OCI-LY7 (cell line): ENCODE data around the gene KRT86. TPM values are rescaled to one million over a fixed set of nuclear protein-coding genes. Genes with fewer than 3 reads are reported as not detected.

Source experiments
- BruUV-seq: library from RNA; stranded (reverse); fragments of 400-500 nt; replicated peaks from 2 replicates; lab custom pipeline; 2021; lab: Mats Ljungman, UMichigan
- CTCF ChIA-PET: fragments of 300-600 bp; sonication (Branson Sonifier 250); formaldehyde crosslinking; loops from one replicate; lab custom pipeline; 2022; ENCODE audit warnings: antibody characterized with exemption; ENCODE audit not compliant: unreplicated experiment; lab: Charles Lee
- POLR2A ChIA-PET: fragments of 300-600 bp; sonication (Branson Sonifier 250); formaldehyde crosslinking; loops from one replicate; lab custom pipeline; 2022; ENCODE audit warnings: antibody characterized with exemption; lab: Charles Lee
- DNase-seq: peaks from one replicate; pipeline ENCODE4 v3.0.0-alpha.2; 2015; ENCODE audit warnings: low spot score
- H2AFZ ChIP-seq: fragments of 200-600 bp; sonication (generic), shearing (Covaris generic); 2 replicates; pipeline ENCODE4 v1.6.1; 2014; ENCODE audit warnings: mild to moderate bottlenecking, antibody characterized with exemption, low read length, moderate library complexity
- H3K27ac ChIP-seq: fragments of 200-600 bp; sonication (generic); 2 replicates; pipeline ENCODE4 v1.5.1; 2014; ENCODE audit warnings: mixed run types, low read depth, mild to moderate bottlenecking, moderate library complexity, low read length, inconsistent platforms; ENCODE audit not compliant: poor library complexity, severe bottlenecking
- H3K36me3 ChIP-seq: fragments of 200-600 bp; sonication (generic); 2 replicates; pipeline ENCODE4 v1.6.1; 2014; ENCODE audit warnings: mild to moderate bottlenecking, antibody characterized with exemption, low read length, moderate library complexity, mixed read lengths; ENCODE audit not compliant: insufficient read depth
- H3K4me1 ChIP-seq: fragments of 200-600 bp; sonication (generic); 2 replicates; pipeline ENCODE4 v1.5.1; 2014; ENCODE audit warnings: mild to moderate bottlenecking, low read length; ENCODE audit not compliant: insufficient read depth, poor library complexity, severe bottlenecking
- H3K4me2 ChIP-seq: fragments of 200-600 bp; sonication (generic); 2 replicates; pipeline ENCODE4 v1.6.1; 2014; ENCODE audit warnings: mild to moderate bottlenecking, low read length
- H3K4me3 ChIP-seq: fragments of 200-600 bp; sonication (generic); 2 replicates; pipeline ENCODE4 v1.5.1; 2014; ENCODE audit warnings: mild to moderate bottlenecking, low read depth, low read length; ENCODE audit not compliant: poor library complexity, severe bottlenecking
- H3K79me2 ChIP-seq: fragments of 200-600 bp; sonication (generic); 2 replicates; pipeline ENCODE4 v1.6.1; 2016; ENCODE audit warnings: low read depth, mild to moderate bottlenecking, low read length, moderate library complexity, mixed read lengths; ENCODE audit not compliant: insufficient read depth
- H3K9me2 ChIP-seq: fragments of 200-600 bp; sonication (generic); 2 replicates; pipeline ENCODE4 v1.6.1; 2016; ENCODE audit warnings: mild to moderate bottlenecking, low read length, mixed read lengths; ENCODE audit not compliant: insufficient read depth
- H3K9me3 ChIP-seq: fragments of 200-600 bp; sonication (generic); 2 replicates; pipeline ENCODE4 v1.6.1; 2014; ENCODE audit warnings: mild to moderate bottlenecking, mixed run types, low read length, mixed read lengths
- H4K20me1 ChIP-seq: fragments of 200-600 bp; sonication (generic); 2 replicates; pipeline ENCODE4 v1.6.1; 2014; ENCODE audit warnings: mild to moderate bottlenecking, antibody characterized with exemption, low read length, moderate library complexity, mixed read lengths; ENCODE audit not compliant: insufficient read depth
- CTCF ChIP-seq: fragments of 200-600 bp; sonication (generic); conservative IDR thresholded peaks from 2 replicates; pipeline ENCODE4 v1.5.1; 2014; ENCODE audit warnings: mild to moderate bottlenecking, antibody characterized with exemption, low read length, moderate library complexity, mixed read lengths
- EZH2phosphoT487 ChIP-seq: fragments of 200-600 bp; sonication (generic); IDR thresholded peaks from 2 replicates; pipeline ENCODE4 v1.6.1; 2018; ENCODE audit warnings: low read depth, borderline replicate concordance, mild to moderate bottlenecking, mixed run types, antibody characterized with exemption, low read length, moderate library complexity, mixed read lengths
- intact Hi-C: fragments of 100-400 bp; cut with micrococcal nuclease; formaldehyde crosslinking; loops from one replicate; pipeline ENCODE4 v1.10.0; 2022; ENCODE audit not compliant: unreplicated experiment
- total RNA-seq, 2 experiments: library from RNA; depleted of rRNA in 1 of 2; stranded (reverse); fragments of >200 nt in 1 of 2; shearing (Covaris generic) in 1 of 2; gene quantifications; 2 replicates each; pipeline ENCODE4 v1.2.3, GENCODE V29; 2014 to 2022

KRT86 gene
- total RNA-seq, 2 experiments from 2014 or later = not detected

- Histone ChIP-seq H3K4me3 (no peak overlapping the region), H3K9me2 (no peaks in the 10 kb centered on the region), H2AFZ (no peak overlapping the region), H3K27ac (no peak overlapping the region), H4K20me1 (no peaks in the 10 kb centered on the region), H3K9me3 (no peaks in the 10 kb centered on the region), H3K79me2 (no peaks in the 10 kb centered on the region), H3K4me1 (peaks cover 2% of the 10 kb centered on the region), H3K4me2 (no peak overlapping the region), H3K36me3 (no peaks in the 10 kb centered on the region)
- ChIA-PET POLR2A (no interaction called here), CTCF (interaction anchor here (1.1 kb wide), 1 partner anchor 12 kb away, joined by 4 read pairs; no protein-coding TSS in a partner anchor)
- intact Hi-C loops = no loop called here
- TF ChIP-seq CTCF = no peak
- DNase-seq = no peak
- BruUV-seq = no TSS peak
These were observed 48.6 kb downstream of the KRT86 start for GRCh38 chr12:52323001-52323400.

GRCh38 chr12:52323416-52324152 lies 49.1 kb downstream of the KRT86 start:
- H3K79me2 ChIP-seq = no peaks in the 10 kb centered on the region

More at GRCh38 chr12:52323416-52324152, 49.1 kb downstream of the KRT86 start:
- Histone ChIP-seq H3K27ac (no peak overlapping the region), H3K9me2 (no peaks in the 10 kb centered on the region), H3K4me1 (peaks cover 2% of the 10 kb centered on the region), H2AFZ (no peak overlapping the region), H4K20me1 (no peaks in the 10 kb centered on the region), H3K4me3 (no peak overlapping the region), H3K4me2 (no peak overlapping the region), H3K9me3 (no peaks in the 10 kb centered on the region), H3K36me3 (no peaks in the 10 kb centered on the region)
- DNase-seq = no peak
- ChIA-PET CTCF (interaction anchor here (1.1 kb wide), 1 partner anchor 12 kb away, joined by 4 read pairs; no protein-coding TSS in a partner anchor), POLR2A (no interaction called here)
- no TSS peak for BruUV-seq
- no peak for TF ChIP-seq EZH2phosphoT487
- TF ChIP-seq CTCF = no peak
- intact Hi-C loops = no loop called here
